ENCODE measurements around the gene GNA14.
"Not testable (repeated sequence)": the region's sequence is repeated elsewhere in the genome, so short reads cannot be mapped to it uniquely, and the experiment has no call there.

- not testable (repeated sequence) for TF ChIP-seq POLR2A (IDR thresholded peaks at IDR 0.05; ENCODE audit: low read length); GATA1 (IDR thresholded peaks at IDR 0.05; ENCODE audit: low read depth, low read length)
Observed at GRCh38 chr9:77408521-77408920, 239.6 kb downstream of the GNA14 start.
